H1 (cell line): Measurements from ENCODE around the gene RASGRP3. TPM values are rescaled to one million over a fixed set of nuclear protein-coding genes. Genes with fewer than 3 reads are reported as not detected.

Experiments used
- POLR2AphosphoS5 ChIP-seq: IDR thresholded peaks from 2 replicates; pipeline ENCODE4 v1.6.1; 2011; ENCODE audit warnings: low read depth, low read length
- polyA plus RNA-seq, 7 experiments: library from polyadenylated mRNA; depleted of rRNA in 3 of 7; stranded (reverse) in 5 of 7; unstranded in 2 of 7; fragments of >200 nt in 5 of 7; fragments of 200-250 nt in 2 of 7; gene quantifications; 1 replicate in 5 of 7; 2 replicates in 1 of 7; 4 replicates in 1 of 7; pipeline versions ENCODE4 v1.2.1 to v1.2.3, GENCODE V29; 2011 to 2013; ENCODE audit warnings: missing spikeins in 2 of 7, mixed read lengths in 2 of 7
- total RNA-seq: library from RNA; stranded (reverse); fragmentation: NEBNext Ultra II Directional; extraction: Animal tissue kit (Norgen Biotek cat#: 25700); gene quantifications from 2 replicates; pipeline ENCODE4 v1.2.1, GENCODE V29; 2021
- TF ChIP-seq, protein P1 (sequence below): fragments of 300-600 bp; sonication (generic); IDR thresholded peaks from 2 replicates; pipeline ENCODE4 v1.7.1; 2012; ENCODE audit warnings: low read length, moderate library complexity, mild to moderate bottlenecking, inconsistent platforms; ENCODE audit not compliant: insufficient replicate concordance

Gene RASGRP3
- total and polyA plus RNA-seq, 2 of the 8 experiments (the other 6 are each of a cell fraction or from before 2014, with no cell fraction given), result 0.06 TPM; not detected in 1

DNA sequence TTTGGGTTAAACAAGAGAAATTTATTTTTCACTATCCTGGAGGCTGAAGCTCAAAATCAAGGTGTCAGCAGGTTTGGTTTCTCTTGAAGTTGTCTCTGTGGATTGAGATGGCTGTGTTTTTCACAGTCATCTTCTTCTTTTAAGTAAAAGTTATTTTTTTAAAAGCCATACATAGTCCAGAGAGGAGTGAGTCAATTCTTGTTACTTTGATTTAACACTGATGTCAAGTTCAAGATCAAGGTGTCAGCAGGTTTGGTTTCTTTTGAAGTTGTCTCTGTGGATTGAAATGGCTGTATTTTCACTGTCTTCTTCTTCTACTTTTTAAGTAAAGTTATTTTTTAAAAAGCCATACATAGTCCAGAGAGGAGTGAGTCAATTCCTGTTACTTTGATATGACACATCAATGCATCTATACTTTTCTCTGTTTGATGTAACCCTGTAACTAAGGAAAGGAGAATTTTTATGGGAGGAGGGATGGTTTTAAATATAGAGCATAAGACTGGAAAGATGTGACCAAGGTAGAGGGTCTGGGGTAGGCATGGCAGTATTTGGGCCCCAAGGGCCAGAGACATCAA lies 22.5 kb upstream of the RASGRP3 start (continued):
- TF ChIP-seq, protein P1, sequence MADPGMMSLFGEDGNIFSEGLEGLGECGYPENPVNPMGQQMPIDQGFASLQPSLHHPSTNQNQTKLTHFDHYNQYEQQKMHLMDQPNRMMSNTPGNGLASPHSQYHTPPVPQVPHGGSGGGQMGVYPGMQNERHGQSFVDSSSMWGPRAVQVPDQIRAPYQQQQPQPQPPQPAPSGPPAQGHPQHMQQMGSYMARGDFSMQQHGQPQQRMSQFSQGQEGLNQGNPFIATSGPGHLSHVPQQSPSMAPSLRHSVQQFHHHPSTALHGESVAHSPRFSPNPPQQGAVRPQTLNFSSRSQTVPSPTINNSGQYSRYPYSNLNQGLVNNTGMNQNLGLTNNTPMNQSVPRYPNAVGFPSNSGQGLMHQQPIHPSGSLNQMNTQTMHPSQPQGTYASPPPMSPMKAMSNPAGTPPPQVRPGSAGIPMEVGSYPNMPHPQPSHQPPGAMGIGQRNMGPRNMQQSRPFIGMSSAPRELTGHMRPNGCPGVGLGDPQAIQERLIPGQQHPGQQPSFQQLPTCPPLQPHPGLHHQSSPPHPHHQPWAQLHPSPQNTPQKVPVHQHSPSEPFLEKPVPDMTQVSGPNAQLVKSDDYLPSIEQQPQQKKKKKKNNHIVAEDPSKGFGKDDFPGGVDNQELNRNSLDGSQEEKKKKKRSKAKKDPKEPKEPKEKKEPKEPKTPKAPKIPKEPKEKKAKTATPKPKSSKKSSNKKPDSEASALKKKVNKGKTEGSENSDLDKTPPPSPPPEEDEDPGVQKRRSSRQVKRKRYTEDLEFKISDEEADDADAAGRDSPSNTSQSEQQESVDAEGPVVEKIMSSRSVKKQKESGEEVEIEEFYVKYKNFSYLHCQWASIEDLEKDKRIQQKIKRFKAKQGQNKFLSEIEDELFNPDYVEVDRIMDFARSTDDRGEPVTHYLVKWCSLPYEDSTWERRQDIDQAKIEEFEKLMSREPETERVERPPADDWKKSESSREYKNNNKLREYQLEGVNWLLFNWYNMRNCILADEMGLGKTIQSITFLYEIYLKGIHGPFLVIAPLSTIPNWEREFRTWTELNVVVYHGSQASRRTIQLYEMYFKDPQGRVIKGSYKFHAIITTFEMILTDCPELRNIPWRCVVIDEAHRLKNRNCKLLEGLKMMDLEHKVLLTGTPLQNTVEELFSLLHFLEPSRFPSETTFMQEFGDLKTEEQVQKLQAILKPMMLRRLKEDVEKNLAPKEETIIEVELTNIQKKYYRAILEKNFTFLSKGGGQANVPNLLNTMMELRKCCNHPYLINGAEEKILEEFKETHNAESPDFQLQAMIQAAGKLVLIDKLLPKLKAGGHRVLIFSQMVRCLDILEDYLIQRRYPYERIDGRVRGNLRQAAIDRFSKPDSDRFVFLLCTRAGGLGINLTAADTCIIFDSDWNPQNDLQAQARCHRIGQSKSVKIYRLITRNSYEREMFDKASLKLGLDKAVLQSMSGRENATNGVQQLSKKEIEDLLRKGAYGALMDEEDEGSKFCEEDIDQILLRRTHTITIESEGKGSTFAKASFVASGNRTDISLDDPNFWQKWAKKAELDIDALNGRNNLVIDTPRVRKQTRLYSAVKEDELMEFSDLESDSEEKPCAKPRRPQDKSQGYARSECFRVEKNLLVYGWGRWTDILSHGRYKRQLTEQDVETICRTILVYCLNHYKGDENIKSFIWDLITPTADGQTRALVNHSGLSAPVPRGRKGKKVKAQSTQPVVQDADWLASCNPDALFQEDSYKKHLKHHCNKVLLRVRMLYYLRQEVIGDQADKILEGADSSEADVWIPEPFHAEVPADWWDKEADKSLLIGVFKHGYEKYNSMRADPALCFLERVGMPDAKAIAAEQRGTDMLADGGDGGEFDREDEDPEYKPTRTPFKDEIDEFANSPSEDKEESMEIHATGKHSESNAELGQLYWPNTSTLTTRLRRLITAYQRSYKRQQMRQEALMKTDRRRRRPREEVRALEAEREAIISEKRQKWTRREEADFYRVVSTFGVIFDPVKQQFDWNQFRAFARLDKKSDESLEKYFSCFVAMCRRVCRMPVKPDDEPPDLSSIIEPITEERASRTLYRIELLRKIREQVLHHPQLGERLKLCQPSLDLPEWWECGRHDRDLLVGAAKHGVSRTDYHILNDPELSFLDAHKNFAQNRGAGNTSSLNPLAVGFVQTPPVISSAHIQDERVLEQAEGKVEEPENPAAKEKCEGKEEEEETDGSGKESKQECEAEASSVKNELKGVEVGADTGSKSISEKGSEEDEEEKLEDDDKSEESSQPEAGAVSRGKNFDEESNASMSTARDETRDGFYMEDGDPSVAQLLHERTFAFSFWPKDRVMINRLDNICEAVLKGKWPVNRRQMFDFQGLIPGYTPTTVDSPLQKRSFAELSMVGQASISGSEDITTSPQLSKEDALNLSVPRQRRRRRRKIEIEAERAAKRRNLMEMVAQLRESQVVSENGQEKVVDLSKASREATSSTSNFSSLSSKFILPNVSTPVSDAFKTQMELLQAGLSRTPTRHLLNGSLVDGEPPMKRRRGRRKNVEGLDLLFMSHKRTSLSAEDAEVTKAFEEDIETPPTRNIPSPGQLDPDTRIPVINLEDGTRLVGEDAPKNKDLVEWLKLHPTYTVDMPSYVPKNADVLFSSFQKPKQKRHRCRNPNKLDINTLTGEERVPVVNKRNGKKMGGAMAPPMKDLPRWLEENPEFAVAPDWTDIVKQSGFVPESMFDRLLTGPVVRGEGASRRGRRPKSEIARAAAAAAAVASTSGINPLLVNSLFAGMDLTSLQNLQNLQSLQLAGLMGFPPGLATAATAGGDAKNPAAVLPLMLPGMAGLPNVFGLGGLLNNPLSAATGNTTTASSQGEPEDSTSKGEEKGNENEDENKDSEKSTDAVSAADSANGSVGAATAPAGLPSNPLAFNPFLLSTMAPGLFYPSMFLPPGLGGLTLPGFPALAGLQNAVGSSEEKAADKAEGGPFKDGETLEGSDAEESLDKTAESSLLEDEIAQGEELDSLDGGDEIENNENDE, result no peak
- TF ChIP-seq POLR2AphosphoS5, result no peak
